Activated CD4-positive, CD25-positive, alpha-beta regulatory T cell treated with anti-CD3 and anti-CD28 coated beads, Interleukin-2, amount 50 U/mL, for 16 hours (primary cell): ENCODE measurements around the gene CNGB1.
"Not testable (repeated sequence)": the region's sequence is repeated elsewhere in the genome, so short reads cannot be mapped to it uniquely, and the experiment has no call there.

Source experiments
- DNase-seq: peaks from one replicate; pipeline ENCODE4 v3.0.0-alpha.2; 2020; ENCODE audit warnings: low read depth, low spot score

Gene CNGB1

DNA sequence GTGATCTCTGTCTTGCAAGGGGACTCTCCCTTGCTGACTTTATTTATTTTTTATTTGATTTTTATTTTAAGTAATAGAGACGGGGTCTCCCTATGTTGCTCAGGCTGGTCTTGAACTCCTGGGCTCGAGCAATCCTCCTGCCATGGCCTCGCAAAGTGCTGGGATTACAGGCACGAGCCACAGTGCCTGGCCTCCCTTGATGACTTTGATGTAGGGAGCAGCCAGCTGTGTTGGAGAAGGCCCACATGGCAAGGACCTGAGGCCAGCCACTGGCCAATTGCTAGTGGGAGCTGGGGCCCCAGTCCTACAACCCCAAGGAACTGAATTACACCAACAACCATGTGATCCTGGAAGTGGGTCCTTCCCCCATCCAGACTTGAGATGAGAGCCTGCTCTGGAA lies 81.8 kb downstream of the CNGB1 start:
- no peak for DNase-seq

DNA sequence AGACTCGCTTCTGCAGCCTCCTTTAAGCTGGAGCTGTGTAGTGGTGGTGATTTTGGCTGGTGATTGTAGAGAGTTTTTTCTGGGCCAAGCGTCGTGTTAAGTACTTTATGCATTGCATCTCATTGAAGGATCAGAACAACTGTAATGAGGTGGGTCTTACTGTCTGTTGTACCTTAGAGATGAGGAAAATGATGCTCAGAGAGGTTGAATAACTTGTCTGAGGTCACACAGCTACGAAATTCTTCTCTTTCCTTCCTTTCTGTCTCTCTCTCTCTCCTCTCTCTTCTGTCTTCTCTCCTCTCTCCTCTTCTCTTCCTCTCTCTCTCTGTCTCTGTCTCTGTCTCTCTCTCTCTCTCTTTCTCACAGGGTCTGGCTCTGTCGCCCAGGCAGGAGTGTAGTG lies 82.8 kb downstream of the CNGB1 start:
- no peak for DNase-seq

DNA sequence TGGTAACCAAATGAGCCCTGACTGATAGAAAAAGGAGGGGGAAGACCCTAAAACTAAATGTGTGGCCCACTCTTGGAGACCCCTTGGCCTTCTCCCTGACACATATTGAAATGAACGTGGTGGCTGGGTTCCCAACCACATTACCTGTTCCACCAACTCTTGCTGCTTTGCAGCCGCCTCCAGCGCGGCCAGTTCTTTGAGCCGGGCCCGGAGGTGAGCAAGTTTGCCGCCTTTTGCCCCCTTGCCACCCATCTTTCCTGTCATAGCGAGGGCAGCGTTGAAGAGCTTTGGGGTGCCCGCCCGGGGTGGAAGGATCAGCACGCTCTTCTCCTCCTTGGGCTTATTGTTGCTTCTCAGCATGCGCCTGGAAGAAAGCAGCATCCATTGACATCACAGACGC lies 83.2 kb downstream of the CNGB1 start:
- DNase-seq, result no peak

DNA sequence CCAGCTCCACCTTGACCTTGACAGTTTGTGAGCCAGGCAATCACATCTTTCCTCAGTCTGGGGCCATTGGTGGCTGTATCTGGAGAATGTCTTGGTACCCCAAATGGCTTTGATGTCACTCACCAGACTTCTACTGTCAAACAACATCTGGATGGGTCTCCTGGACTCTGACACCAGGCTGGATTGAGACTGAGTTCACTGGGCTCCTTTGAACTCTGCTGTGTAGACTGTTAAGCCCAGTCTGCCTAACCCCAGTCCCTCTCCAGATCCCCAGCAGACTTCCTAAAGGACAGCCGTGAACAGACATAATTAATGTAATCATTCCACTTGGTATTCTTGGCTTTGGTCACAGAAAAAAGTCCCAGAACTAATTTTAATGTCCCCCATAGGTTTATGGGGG lies 84.5 kb downstream of the CNGB1 start:
- DNase-seq, result no peak

DNA sequence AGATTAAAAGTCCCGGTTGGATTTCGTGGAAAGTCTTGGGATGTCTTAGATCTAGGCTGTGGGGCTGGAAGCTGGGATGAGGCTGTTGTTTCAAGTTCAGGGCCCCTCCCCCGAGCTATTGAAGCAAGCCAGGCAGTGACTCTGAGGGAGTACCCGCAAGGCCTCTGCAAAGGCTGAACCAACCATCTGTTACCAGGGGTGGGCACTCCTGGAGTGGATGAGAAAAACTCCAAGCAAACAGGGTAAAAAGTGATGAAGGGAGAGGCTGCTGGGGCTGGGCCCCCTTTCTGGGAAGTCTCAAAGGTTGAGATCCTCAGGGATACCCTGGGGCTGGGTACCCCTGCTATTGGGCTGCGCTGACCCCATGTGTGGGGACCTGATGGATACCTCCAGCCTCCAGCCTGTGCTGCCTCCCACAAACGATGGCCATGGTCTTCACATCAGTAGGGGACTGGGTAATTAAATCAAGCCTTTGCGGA lies 86.2 kb downstream of the CNGB1 start:
- DNase-seq, result no peak

DNA sequence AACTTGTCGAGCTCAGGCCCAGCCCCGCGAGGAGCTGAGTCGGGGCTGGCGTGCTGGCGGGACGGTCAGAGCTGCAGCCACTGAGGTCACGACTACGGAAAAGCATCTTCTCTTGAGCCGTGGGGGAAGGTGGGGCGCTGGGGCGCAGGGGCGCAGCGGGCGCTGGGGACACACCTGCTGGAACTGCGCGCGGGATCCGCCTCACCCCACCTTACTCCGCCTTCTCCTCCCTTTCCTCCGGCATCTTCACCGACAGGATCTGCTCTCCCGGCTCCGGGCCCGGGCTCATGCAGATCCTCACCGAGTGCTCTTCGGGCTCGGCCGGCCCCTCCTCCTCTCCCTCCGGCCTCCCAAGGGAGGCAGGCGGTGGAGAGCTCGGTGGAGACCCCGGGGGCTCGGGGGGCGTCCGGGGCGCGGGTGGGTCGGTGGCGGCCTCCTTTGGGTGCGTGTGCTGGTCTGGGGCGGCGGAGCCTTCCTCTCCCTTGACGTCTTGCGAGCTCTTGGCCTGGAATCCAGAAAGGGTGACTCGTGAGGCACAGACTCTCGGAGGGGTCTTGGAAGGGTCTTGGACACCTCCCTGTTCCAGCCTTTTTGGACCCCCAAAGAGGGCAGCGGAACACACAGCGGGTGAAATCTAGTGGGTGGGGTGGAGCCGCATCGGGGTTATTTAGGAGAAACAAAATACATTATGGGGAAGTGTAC lies 86.8 kb downstream of the CNGB1 start:
- no peak for DNase-seq

DNA sequence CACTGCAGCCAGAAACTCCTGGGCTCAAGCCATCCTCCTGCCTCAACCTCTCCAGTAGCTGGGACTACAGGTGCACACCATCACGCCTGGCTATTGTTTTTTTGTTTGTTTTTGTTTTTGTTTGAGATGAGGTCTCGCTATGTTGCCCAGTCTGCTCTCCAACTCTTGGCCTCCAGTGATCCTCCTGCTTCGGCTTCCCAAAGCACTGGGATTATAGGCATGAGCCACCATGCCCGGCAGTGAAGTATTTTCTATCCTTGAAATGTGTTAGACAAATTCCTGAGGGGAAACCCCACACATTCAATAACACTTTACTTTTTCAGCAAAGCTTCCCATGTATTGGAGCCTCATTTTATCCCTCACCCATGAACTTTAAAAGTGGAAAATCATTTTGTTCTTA lies 87.4 kb downstream of the CNGB1 start:
- no peak for DNase-seq

DNA sequence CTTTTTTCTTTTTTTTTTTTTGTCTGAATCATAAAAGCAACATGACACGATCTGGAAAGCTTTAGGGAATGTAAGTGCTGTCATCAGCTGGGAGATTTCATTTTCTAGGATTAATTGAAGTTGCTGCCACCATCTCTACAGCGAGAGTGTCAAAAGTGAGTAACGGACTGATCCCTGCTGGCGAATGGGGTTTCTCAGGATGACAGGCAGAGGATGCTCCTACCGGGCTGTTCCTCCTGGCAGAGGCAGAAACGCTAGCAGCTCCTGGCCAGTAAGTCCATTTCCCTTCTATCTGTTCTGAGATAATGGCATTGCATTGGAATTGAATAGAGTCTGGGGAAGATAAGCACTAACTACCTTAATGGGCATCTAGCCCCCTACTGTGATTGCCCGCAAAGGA lies 88.1 kb downstream of the CNGB1 start:
- DNase-seq, result no peak

DNA sequence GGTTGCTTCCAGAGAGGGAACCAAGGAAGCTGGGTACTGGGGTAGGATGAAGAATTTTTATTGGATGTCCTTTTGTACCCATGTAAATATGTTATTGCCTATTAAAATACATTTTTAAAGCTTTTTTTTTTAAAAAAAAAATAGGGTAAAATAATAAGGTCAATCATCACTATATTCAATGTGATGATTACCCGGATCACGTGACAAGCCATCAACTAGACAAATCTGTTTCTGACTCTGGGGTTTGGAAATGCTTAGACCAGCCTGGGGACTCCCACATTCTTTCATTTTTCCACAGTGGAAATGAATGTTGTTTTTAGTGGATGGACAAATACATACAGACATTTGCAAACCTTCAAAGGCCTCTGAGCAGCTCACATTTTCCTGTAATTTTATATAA lies 88.7 kb downstream of the CNGB1 start:
- no peak for DNase-seq

DNA sequence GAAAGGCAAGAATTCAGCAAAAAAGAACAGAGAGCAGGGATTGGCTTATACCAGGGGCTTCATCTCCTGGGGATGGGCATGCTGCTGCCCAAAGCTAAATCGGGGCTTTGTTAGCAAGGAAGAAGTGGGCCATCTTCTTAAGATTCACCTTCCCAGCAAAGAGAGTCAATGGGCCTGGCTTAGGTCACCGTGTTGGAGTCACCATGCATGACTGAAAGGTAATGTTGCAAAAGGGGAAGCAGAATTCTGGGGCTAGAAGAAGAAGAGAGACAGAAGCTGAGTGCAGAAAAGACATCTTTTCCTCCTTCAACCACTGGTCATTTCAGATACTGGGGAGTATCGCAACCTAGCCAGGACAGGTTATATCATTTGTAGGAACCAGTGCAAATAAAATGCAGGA lies 92.3 kb downstream of the CNGB1 start:
- DNase-seq, result no peak

DNA sequence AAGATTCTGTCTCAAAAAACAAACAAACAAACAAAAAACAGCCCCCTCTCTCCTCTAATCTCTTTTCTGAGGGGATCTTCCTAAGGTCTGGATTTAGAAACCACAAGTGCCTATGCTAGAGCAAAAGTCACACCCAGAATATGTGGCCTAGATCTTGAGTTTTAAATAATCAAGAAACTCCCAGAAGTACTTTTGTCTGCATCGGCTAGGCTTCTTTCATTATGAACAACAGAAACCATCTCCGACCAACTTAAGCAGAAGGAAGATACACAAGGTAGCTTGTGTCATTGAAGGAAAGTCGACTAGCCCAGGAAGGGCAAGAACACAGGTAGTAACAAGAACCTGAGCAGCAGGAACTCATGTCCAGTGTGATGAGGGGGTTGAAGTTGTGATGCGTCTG lies 94.7 kb downstream of the CNGB1 start:
- no peak for DNase-seq

DNA sequence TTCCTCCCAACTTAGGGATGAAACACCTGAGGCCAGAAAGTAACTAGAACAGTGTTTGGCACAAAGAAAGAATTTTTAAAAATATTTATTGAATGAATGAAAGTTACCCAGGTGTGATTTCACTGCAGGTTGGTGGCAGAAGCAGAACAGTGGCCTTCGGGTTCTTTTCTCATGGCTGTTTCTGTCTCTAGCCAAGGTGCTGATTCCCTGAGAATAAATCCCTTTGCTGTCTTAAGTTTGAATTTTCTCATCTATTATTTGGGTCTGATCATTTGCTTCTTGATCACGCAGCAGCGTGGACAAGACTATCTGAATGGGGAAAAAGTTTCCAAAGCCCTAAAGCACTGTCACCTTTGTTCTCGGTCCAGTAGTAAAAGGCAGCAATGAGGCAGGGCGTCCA lies 95.6 kb downstream of the CNGB1 start:
- DNase-seq, result no peak

DNA sequence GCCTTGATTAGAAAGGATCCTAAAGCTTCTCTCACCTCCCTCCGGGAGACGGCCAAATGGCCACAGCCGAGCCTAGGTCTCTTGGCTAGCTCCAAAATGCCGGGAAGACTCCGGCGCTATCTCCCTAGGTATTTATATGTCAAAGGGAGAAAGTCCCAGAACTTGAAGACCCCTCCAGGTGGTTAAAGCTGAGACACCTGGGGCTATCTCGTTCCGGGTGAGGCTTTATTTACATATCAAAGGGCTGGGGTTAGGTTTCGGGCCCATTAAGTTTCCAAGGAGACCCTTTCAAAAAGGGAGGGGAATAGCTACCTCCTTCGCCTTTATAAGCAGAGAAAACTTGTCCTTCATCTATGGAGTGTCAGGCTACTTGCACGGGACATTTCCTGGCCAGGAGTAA lies 97.7 kb downstream of the CNGB1 start:
- no peak for DNase-seq

DNA sequence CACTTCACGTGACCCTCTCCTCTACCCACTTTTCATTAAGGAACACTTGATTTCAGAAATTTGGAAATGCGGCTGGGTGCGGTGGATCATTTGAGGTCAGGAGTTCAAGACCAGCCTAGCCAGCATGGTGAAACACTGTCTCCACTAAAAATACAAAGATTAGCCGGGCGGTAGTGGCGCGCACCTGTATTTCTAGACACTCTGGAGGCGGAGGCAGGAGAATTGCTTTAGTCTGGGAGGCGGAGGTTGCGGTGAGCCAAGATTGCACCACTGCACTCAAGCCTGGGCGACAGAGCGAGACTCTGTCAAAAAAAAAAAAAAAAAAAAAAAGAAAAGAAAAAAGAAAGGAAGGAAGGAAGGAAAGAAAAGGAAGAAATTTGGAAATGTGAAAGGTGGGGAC lies 98.2 kb downstream of the CNGB1 start:
- DNase-seq, result not testable (repeated sequence)

DNA sequence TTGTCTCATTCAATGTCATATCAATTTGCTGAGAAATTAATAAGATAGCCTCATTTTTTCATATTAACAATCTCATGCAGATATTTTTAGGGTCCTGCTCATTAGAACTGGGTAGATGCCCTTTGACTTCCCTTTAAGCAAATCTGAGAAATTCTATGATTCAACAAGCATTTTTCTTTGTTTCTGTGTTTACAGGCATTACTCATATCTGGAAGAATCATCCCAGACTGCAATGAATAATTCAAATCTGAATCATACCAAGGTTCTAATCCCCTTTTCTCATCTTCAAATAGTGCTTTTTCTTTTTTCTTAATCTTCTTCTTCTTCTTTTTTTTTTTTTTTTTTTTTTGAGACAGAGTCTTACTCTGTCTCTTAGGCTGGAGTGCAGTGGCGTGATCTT lies 99.5 kb downstream of the CNGB1 start:
- DNase-seq, result no peak

DNA sequence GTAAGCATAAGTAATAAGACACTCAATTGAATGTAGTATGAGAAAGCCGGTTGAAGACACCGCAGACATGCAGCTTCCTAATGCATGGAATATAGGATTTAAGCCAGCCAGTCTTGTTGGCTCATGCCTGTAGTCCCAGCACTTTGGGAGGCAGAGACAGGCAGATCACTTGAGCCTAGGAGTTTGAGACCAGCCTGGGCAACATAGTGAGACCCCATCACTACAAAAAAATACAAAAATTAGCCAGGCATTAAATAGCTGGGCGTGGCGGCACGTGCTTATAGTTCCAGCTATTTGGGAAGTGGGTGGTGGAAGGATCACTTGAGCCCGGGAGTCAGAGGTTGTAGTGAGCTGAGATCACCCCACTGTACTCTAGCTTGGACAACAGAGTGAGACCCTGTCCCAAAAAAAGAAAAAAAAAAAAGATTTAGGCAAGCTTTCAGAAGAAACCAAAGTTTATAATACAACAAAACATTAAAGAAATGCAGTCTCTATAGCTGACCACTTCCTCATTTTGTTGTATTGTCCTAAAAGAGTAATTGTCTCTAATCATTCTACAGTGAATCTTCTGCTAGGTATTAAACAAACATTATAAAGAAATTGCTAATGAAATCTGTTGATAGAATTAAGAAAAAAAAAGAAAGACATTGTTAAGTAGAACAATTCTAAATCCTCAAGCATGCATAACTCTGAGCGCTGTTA lies 100.0 kb downstream of the CNGB1 start:
- DNase-seq, result no peak

DNA sequence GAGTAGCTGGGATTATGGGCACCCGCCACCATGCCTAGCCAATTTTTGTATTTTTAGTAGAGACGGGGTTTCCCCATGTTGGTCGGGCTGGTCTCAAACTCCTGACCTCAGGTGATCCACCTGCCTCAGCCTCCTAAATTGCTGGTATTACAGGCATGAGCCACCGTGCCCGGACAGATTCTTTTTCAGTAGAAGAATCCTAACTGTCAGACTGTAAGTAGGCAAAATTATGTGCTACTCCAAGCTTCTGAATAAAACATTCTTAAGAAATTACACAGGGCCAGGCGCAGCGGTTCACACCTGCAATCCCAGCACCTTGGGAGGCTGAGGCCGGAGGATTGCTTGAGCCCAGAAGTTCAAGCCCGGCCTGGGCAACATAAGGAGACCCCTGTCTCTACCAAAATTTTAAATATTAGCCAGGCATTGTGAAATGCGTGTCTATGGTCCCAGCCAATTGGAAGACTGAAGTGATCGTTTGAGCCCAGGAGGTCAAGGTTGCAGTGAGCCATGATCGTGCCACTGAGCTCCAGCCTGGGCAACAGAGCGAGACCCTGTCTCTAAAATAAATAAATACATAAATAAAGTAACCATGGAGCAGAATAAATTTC lies 101.9 kb downstream of the CNGB1 start:
- no peak for DNase-seq

DNA sequence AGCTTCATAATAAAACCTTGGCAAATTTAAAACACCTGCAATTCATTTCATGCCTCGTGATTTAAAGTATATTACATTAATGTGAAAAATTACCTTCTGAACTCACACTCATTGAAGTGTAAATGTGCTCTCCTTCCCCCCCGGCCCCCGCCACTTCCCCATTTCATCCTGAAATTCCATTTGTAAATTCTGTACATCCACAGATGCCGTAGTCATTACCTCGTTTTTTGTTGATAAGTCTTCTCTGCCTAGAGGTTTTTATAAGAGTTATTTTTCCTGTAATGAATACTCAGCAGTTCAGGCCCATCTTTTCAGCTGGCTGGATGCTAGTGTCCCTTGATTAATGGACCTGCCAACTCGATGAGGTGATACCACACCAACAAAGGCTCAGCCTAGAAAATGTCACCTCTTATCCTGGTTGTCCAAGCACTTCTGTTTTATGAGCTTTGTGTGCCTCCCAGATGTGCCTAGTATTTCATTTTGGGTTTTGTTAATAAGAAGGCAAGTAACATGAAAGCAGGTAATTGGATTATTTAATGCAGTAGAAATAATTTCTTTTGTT lies 103.8 kb downstream of the CNGB1 start:
- no peak for DNase-seq

DNA sequence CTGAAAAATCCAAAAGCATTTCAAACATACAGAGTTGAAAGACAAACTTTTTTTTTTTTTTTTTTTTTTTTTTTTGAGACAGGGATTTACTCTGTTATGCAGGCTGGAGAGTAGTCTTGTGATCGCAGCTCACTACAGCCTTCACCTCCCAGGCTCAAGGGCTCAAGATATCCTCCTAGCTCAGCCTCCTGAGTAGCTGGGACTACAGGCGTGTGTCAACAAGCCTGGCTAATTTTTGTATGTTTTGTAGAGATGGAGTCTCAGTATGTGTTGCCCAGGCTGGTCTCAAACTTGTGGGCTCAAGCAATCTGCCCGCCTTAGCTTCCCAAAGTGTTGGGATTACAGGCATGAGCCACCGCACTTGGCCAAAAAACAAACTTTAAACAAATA lies 104.4 kb downstream of the CNGB1 start:
- DNase-seq, result no peak

DNA sequence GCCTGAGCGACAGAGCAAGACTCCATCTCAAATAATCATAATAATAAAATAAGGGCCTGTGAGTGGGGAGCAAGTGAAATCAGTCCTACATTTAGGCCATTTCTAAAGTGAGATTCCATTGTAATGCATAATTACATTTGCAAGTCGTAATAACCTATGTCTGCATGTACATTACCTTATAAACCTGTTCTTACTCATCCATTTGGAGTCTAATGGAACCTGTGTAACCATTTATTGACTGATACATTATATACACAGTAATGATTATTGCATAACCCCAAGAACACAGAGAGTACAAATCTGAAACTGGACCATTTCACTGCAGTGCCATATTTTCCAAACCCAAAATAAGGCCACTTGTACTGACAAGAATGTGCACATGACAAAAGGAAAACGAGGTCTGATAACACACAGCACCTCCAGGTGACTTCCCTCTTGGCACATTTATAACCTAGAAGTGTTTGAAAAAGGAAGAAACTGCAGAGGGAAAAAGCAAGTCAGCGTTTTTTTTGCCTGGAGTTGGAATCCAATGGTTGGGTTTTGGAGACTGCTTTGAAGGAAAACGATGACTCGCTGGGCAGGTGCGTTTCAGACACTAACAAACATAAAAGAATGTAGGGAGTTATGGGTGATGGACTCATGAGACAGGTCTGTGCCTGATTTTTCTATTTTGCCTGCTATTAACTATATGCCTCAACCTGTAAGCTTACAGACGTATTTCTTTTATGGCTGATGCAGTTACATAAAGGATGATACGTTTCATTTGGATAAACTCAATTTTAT lies 105.0 kb downstream of the CNGB1 start:
- DNase-seq, result no peak

DNA sequence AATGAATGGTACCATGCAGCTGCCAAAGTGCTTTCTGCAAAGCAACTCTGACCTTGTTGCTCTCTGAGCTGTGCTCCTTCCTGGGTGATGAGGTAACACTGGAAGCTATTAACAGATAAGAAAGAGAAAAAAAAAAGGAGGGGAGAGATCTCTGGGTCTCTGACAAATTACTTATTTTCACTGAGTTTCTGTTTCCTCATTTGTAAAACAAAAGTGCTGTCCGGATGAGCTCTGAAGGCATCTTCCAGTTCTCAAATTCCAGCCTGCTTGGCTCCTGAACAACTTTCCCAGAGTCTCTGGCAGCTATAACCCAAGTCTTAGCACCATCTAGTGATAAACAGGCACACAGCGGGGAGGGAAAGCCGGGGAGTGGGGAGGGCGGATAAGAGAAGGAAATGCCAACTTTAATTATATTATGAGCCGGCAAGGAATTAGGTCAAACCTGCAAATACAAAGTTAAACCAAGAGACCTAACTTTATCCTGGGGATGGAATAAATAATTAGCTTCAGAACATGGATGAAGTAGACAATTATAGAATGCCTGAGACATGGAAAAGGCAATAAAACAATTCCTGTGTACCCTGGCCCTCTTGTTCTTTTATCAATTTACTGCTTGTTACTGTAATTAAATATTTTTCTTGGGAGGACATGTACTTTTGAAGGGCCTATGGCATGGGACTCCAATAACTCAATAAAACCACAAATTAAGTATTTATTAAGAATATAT lies 107.3 kb downstream of the CNGB1 start:
- no peak for DNase-seq
